K562 (cell line): ENCODE results near the gene MTCL3.

Source experiments
- ATAC-seq: fragments of 200-7000 bp; cut with Tn5 transposase; 3 replicates; pipeline ENCODE4 v1.9.1; 2020; ENCODE audit warnings: moderate library complexity
- BruUV-seq: library from RNA; stranded (reverse); fragments of 400-500 nt; replicated peaks from 2 replicates; lab custom pipeline; 2021; lab: Mats Ljungman, UMichigan
- CTCF ChIA-PET: fragments of 300-600 bp; formaldehyde crosslinking; extraction: SDS; loops from one replicate; lab custom pipeline; 2021; ENCODE audit warnings: low intra/inter-chr PET ratio; lab: Yijun Ruan, JAX
- POLR2A ChIA-PET: fragments of 300-600, 350-650 bp; sonication (Branson Sonifier 250); formaldehyde crosslinking; extraction: SDS; loops from one replicate; lab custom pipeline; 2021; ENCODE audit warnings: antibody characterized with exemption, inconsistent platforms; lab: Yijun Ruan, JAX
- DNase-seq, 4 experiments: peaks; one replicate each; pipeline versions ENCODE4 v3.0.0 to v3.0.0-alpha.2; 2011 to 2018; ENCODE audit warnings: low spot score in 3 of 4, mixed read lengths in 3 of 4; ENCODE audit errors: extremely low read depth in 1 of 4
- FAIRE-seq: peaks from 2 replicates; lab custom pipeline; 2011; peaks lifted over from hg19 to GRCh38; lab: Jason Lieb, UNC
- H2AFZ ChIP-seq: 2 replicates; pipeline ENCODE4 v1.6.0; 2011; ENCODE audit warnings: low read depth, low read length, control low read depth, inconsistent platforms
- H3K27ac ChIP-seq: fragments of 200-600 bp; 3 replicates; pipeline ENCODE4 v1.8.0; 2011; ENCODE audit warnings: low read depth, mild to moderate bottlenecking, control low read depth, inconsistent platforms, low read length, moderate library complexity, mixed read lengths; ENCODE audit errors: extremely low read depth
- H3K27me3 ChIP-seq, 2 experiments: fragments of 300-600 bp in 1 of 2; 2 replicates in 1 of 2; 3 replicates in 1 of 2; pipeline versions ENCODE4 v1.6.0 to v1.8.0; 2011; ENCODE audit warnings: inconsistent platforms in 2 of 2, low read length in 2 of 2, mild to moderate bottlenecking in 1 of 2, mixed read lengths in 1 of 2, moderate library complexity in 1 of 2; ENCODE audit not compliant: control insufficient read depth in 2 of 2, insufficient read depth in 2 of 2
- H3K36me3 ChIP-seq: fragments of 300-600 bp; 3 replicates; pipeline ENCODE4 v1.8.0; 2011; ENCODE audit warnings: mild to moderate bottlenecking, low read length, inconsistent platforms; ENCODE audit not compliant: control insufficient read depth, insufficient read depth
- H3K4me1 ChIP-seq, 2 experiments: fragments of 200-600 bp in 1 of 2; replicated peaks in 1 of 2; 2 replicates in 1 of 2; 3 replicates in 1 of 2; pipeline versions ENCODE4 v1.5.1 to v1.8.0; 2011; ENCODE audit warnings: inconsistent platforms in 2 of 2, low read length in 2 of 2, mild to moderate bottlenecking in 1 of 2, mixed read lengths in 1 of 2, moderate library complexity in 1 of 2; ENCODE audit not compliant: control insufficient read depth in 2 of 2, insufficient read depth in 2 of 2
- H3K4me2 ChIP-seq: 2 replicates; pipeline ENCODE4 v1.6.1; 2011; ENCODE audit warnings: low read length, control low read depth, inconsistent platforms, mixed read lengths; ENCODE audit not compliant: insufficient read depth
- H3K4me3 ChIP-seq: fragments of 200-600 bp; sonication (generic), shearing (Covaris generic); 2 replicates; pipeline ENCODE4 v1.5.1; 2016; ENCODE audit warnings: control low read depth, inconsistent platforms
- H3K79me2 ChIP-seq: fragments of 200-600 bp; 3 replicates; pipeline ENCODE4 v1.8.0; 2011; ENCODE audit warnings: low read length, inconsistent platforms; ENCODE audit not compliant: control insufficient read depth, insufficient read depth
- H3K9ac ChIP-seq, 2 experiments: 2 replicates each; pipeline versions ENCODE4 v1.6.0 to v1.6.1; 2011; ENCODE audit warnings: low read depth in 2 of 2, low read length in 2 of 2, control low read depth in 1 of 2, inconsistent platforms in 1 of 2, mild to moderate bottlenecking in 1 of 2, mixed read lengths in 1 of 2; ENCODE audit not compliant: insufficient read depth in 1 of 2
- H3K9me1 ChIP-seq: one replicate; pipeline ENCODE4 v1.6.0; 2011; ENCODE audit warnings: inconsistent platforms, mild to moderate bottlenecking, low read length, moderate library complexity; ENCODE audit not compliant: control insufficient read depth, insufficient read depth
- H3K9me3 ChIP-seq: replicated peaks from 2 replicates; pipeline ENCODE4 v1.5.1; 2011; ENCODE audit warnings: low read depth, low read length, inconsistent platforms; ENCODE audit not compliant: control insufficient read depth, insufficient read depth
- H4K20me1 ChIP-seq: replicated peaks from 2 replicates; pipeline ENCODE4 v1.6.1; 2011; ENCODE audit warnings: low read length, inconsistent platforms, mixed read lengths; ENCODE audit not compliant: control insufficient read depth, insufficient read depth
- BCOR ChIP-seq: fragments of 450-650 bp; IDR thresholded peaks from 2 replicates; pipeline ENCODE4 v1.6.1; 2016
- BRCA1 ChIP-seq, 2 experiments: fragments of 450-650 bp in 1 of 2; sonication (generic) in 1 of 2; formaldehyde crosslinking in 1 of 2; IDR thresholded peaks; 2 replicates each; pipeline versions ENCODE4 v1.5.0 to v1.6.1; 2017 to 2020; ENCODE audit warnings: mild to moderate bottlenecking in 1 of 2, missing genetic modification reagents in 1 of 2
- DDX20 ChIP-seq: fragments of 450-650 bp; IDR thresholded peaks from 2 replicates; pipeline ENCODE4 v1.6.1; 2016; ENCODE audit warnings: missing genetic modification characterization, low read depth, mild to moderate bottlenecking, missing compliant biosample characterization, moderate library complexity
- HNRNPH1 ChIP-seq: fragments of 200-400 bp; formaldehyde crosslinking; optimal IDR thresholded peaks from 2 replicates; pipeline ENCODE3; 2017; ENCODE audit warnings: low read depth, mild to moderate bottlenecking, low read length, moderate library complexity
- LEF1 ChIP-seq: fragments of 450-650 bp; IDR thresholded peaks from 2 replicates; pipeline ENCODE4 v1.6.1; 2016; ENCODE audit warnings: mild to moderate bottlenecking
- NFRKB ChIP-seq: fragments of 450-650 bp; IDR thresholded peaks from 2 replicates; pipeline ENCODE4 v1.6.1; 2016; ENCODE audit warnings: low read depth
- NFYB ChIP-seq: IDR thresholded peaks from 2 replicates; pipeline ENCODE4 v1.6.1; 2011; ENCODE audit warnings: mild to moderate bottlenecking, moderate library complexity; ENCODE audit not compliant: insufficient read length; ENCODE audit errors: extremely low read depth
- POLR2AphosphoS5 ChIP-seq: IDR thresholded peaks from 2 replicates; pipeline ENCODE4 v1.6.1; 2011; ENCODE audit warnings: mild to moderate bottlenecking, low read depth, low read length, moderate library complexity; ENCODE audit not compliant: control insufficient read depth, insufficient read depth
- RFX7 ChIP-seq: fragments of 250-450 bp; sonication (Bioruptor Pico); IDR thresholded peaks from 2 replicates; pipeline ENCODE4 v1.5.1; 2021; ENCODE audit warnings: mild to moderate bottlenecking
- SMARCB1 ChIP-seq: IDR thresholded peaks from 2 replicates; pipeline ENCODE4 v1.6.1; 2011; ENCODE audit warnings: improper control_type of control experiment, low read depth; ENCODE audit not compliant: insufficient read length
- SMARCE1 ChIP-seq: fragments of 450-650 bp; IDR thresholded peaks from 2 replicates; pipeline ENCODE4 v1.7.1; 2016; ENCODE audit warnings: mild to moderate bottlenecking
- SRSF7 ChIP-seq: fragments of 200-400 bp; formaldehyde crosslinking; optimal IDR thresholded peaks from 2 replicates; pipeline ENCODE3; 2017; ENCODE audit warnings: mild to moderate bottlenecking, low read depth, low read length
- STAT5B ChIP-seq: fragments of 250-450 bp; sonication (Bioruptor Pico); IDR thresholded peaks from 2 replicates; pipeline ENCODE4 v1.8.0; 2021; ENCODE audit warnings: mild to moderate bottlenecking, inconsistent platforms
- TEAD1 ChIP-seq, 2 experiments: fragments of 450-650 bp in 1 of 2; sonication (generic) in 1 of 2; formaldehyde crosslinking; IDR thresholded peaks; 2 replicates each; pipeline versions ENCODE4 v1.4.0 to v1.8.0; 2020 to 2022; ENCODE audit warnings: mild to moderate bottlenecking in 2 of 2, missing genetic modification reagents in 1 of 2
- TFE3 ChIP-seq: fragments of 450-650 bp; formaldehyde crosslinking; IDR thresholded peaks from 2 replicates; pipeline ENCODE4 v1.4.0; 2020; ENCODE audit warnings: mild to moderate bottlenecking, mixed read lengths
- ZNF232 ChIP-seq: sonication (generic); formaldehyde crosslinking; IDR thresholded peaks from 2 replicates; pipeline ENCODE4 v1.8.0; 2022; ENCODE audit warnings: mild to moderate bottlenecking, missing genetic modification reagents
- ZNF77 ChIP-seq: fragments of 250-450 bp; sonication (Bioruptor Pico); IDR thresholded peaks from 2 replicates; pipeline ENCODE4 v1.5.0; 2020
- WGBS: fragments of 100-300 bp; shearing (Covaris generic); methylation state at CpG from one replicate; pipeline ENCODE4 v1.1.6; 2016; ENCODE audit warnings: low coverage, mixed read lengths; ENCODE audit not compliant: insufficient coverage; ENCODE audit errors: missing lambda C conversion rate; 5-methylcytosine and 5-hydroxymethylcytosine counted together
- in situ Hi-C: fragments of 300-500 bp; cut with MboI; formaldehyde crosslinking; loops from 4 replicates; pipeline ENCODE4 v1.15.0; 2018; ENCODE audit warnings: inconsistent platforms, mixed read lengths
- intact Hi-C: fragments of 100-400 bp; cut with micrococcal nuclease; formaldehyde crosslinking; loops from 2 replicates; pipeline ENCODE4 v1.14.2; 2022

MTCL3 gene

GRCh38 chr6:127566119-127566518, 47.0 kb upstream of the MTCL3 start:
- ATAC-seq = no peak
- in situ Hi-C loops = no loop called here
- POLR2A ChIA-PET = no interaction called here

GRCh38 chr6:127564761-127565160, 45.6 kb upstream of the MTCL3 start:
- ChIA-PET CTCF (no interaction called here), POLR2A (no interaction called here)
- no peak overlapping the region for H3K9ac ChIP-seq
- 0% methylated on average over 3 of the region's 3 CpGs for WGBS
- H3K79me2 ChIP-seq = no peaks in the 10 kb centered on the region
- no peak for DNase-seq
- no peaks in the 10 kb centered on the region for H3K9me1 ChIP-seq
- intact Hi-C loops = no loop called here
- H3K4me2 ChIP-seq = no peak overlapping the region
- H3K27ac ChIP-seq = no peak overlapping the region
- no peak for FAIRE-seq
- no peak overlapping the region for H2AFZ ChIP-seq
- no peaks in the 10 kb centered on the region for H3K4me1 ChIP-seq
- no peaks in the 10 kb centered on the region for H4K20me1 ChIP-seq
- no peaks in the 10 kb centered on the region for H3K9me3 ChIP-seq
- no peaks in the 10 kb centered on the region for H3K27me3 ChIP-seq
- H3K36me3 ChIP-seq = no peaks in the 10 kb centered on the region
- ATAC-seq = no peak
- no peak overlapping the region for H3K4me3 ChIP-seq
- no TSS peak for BruUV-seq
- in situ Hi-C loops = no loop called here
- TF ChIP-seq TFE3 (CRISPR knock-in tag) (peak; percentile 80), SRSF7 (no peak), STAT5B (no peak)

More at GRCh38 chr6:127566119-127566518, 47.0 kb upstream of the MTCL3 start:
- Histone ChIP-seq H3K9me1 (no peaks in the 10 kb centered on the region), H3K4me2 (no peak overlapping the region), H3K27ac (no peak overlapping the region), H3K4me3 (no peak overlapping the region), H3K36me3 (no peaks in the 10 kb centered on the region), H3K4me1 (no peaks in the 10 kb centered on the region), H3K79me2 (no peaks in the 10 kb centered on the region), H4K20me1 (no peaks in the 10 kb centered on the region), H3K9ac (no peak overlapping the region), H3K9me3 (no peaks in the 10 kb centered on the region), H3K27me3 (no peaks in the 10 kb centered on the region), H2AFZ (no peak overlapping the region)
- no TSS peak for BruUV-seq
- no peak for DNase-seq
- intact Hi-C loops = no loop called here
- FAIRE-seq = no peak
- TF ChIP-seq LEF1 = no peak
- no peak for TF ChIP-seq ZNF77 (CRISPR knock-in tag)
- TF ChIP-seq HNRNPH1 = no peak
- no peak for TF ChIP-seq BCOR
- TF ChIP-seq SMARCB1 = no peak
- no peak for TF ChIP-seq POLR2AphosphoS5
- TF ChIP-seq DDX20 (tag) = no peak
- no peak for TF ChIP-seq BRCA1 (IDR thresholded peaks at IDR 0.05)
- no peak for TF ChIP-seq BRCA1 (CRISPR knock-in tag; IDR thresholded peaks at IDR 0.05)
- no peak for TF ChIP-seq ZNF232 (CRISPR knock-in tag)
- no peak for TF ChIP-seq SMARCE1
- TF ChIP-seq NFRKB = no peak
- TF ChIP-seq RFX7 (CRISPR knock-in tag) = no peak
- no peak for TF ChIP-seq TEAD1 (CRISPR knock-in tag; IDR thresholded peaks at IDR 0.05)
- no peak for TF ChIP-seq NFYB
- CTCF ChIA-PET = no interaction called here
